Effector memory CD8-positive, alpha-beta T cell (primary cell): ENCODE results near the gene ANTXRL.
A peak's percentile ranks its signal among the peaks of the same experiment; 100 is the strongest.
"Not testable (repeated sequence)": the region's sequence is repeated elsewhere in the genome, so short reads cannot be mapped to it uniquely, and the experiment has no call there.

ENCODE experiments used
- ATAC-seq: fragments of 150-1000 bp; cut with Tn5 transposase; replicated peaks from 2 replicates; pipeline ENCODE4 v1.10.0; 2021; ENCODE audit warnings: mild to moderate bottlenecking, moderate library complexity
- DNase-seq, 3 experiments: peaks; one replicate each; pipeline ENCODE4 v3.0.0; 2021
- H3K27ac Mint-ChIP-seq, 2 donors: one replicate each; pipeline ENCODE4 v1.8.0; 2022; ENCODE audit warnings: mild to moderate bottlenecking in 2 of 2, mixed read lengths in 2 of 2, moderate library complexity in 2 of 2
- H3K27me3 Mint-ChIP-seq, 2 donors: one replicate each; pipeline ENCODE4 v1.8.0; 2022; ENCODE audit warnings: mixed read lengths in 2 of 2
- H3K36me3 Mint-ChIP-seq: one replicate; pipeline ENCODE4 v1.8.0; 2022; ENCODE audit warnings: mild to moderate bottlenecking, moderate library complexity, mixed read lengths; ENCODE audit not compliant: insufficient read depth
- H3K4me1 Mint-ChIP-seq, 2 donors: one replicate each; pipeline ENCODE4 v1.8.0; 2022; ENCODE audit warnings: low read depth in 2 of 2, mixed read lengths in 2 of 2
- H3K4me3 Mint-ChIP-seq, 2 donors: one replicate each; pipeline ENCODE4 v1.8.0; 2022; ENCODE audit warnings: mild to moderate bottlenecking in 2 of 2, mixed read lengths in 2 of 2, moderate library complexity in 2 of 2
- H3K9me3 Mint-ChIP-seq, 2 donors: one replicate each; pipeline ENCODE4 v1.8.0; 2022; ENCODE audit warnings: mixed read lengths in 2 of 2

Gene ANTXRL

GRCh38 chr10:46290101-46290886, 3.5 kb downstream of the ANTXRL start:
- Mint-ChIP-seq H3K4me3 (no peak overlapping the region), H3K27ac (no peak overlapping the region), H3K9me3 (no peaks in the 10 kb centered on the region), H3K27me3 (peaks cover 5 to 38% of the 10 kb centered on the region in 2 donors), H3K36me3 (peaks cover 3% of the 10 kb centered on the region), H3K4me1 (peaks cover 0 to under 1% of the 10 kb centered on the region in 2 donors)
- ATAC-seq (no peak), DNase-seq (no peak)

GRCh38 chr10:46291817-46292572, 5.2 kb downstream of the ANTXRL start:
- DNase-seq, result no peak
- peak overlapping the region in 1 of 2 donors; percentile 62 for H3K27ac Mint-ChIP-seq
- no peak for ATAC-seq
- H3K4me1 Mint-ChIP-seq, result no peaks in the 10 kb centered on the region
- H3K4me3 Mint-ChIP-seq, result no peak overlapping the region
- H3K27me3 Mint-ChIP-seq, result peaks cover 5 to 33% of the 10 kb centered on the region in 2 donors
- H3K9me3 Mint-ChIP-seq, result no peaks in the 10 kb centered on the region
- no peaks in the 10 kb centered on the region for H3K36me3 Mint-ChIP-seq

GRCh38 chr10:46292573-46293023, 5.8 kb downstream of the ANTXRL start:
- Mint-ChIP-seq H3K27me3 (peaks cover 5 to 29% of the 10 kb centered on the region in 2 donors), H3K9me3 (no peaks in the 10 kb centered on the region), H3K4me3 (no peak overlapping the region), H3K27ac (no peak overlapping the region), H3K36me3 (no peaks in the 10 kb centered on the region), H3K4me1 (no peaks in the 10 kb centered on the region)
- DNase-seq, result no peak
- ATAC-seq, result no peak

- ATAC-seq (no peak), DNase-seq (no peak)
- Mint-ChIP-seq H3K4me3 (no peak overlapping the region), H3K27me3 (peaks cover 5 to 35% of the 10 kb centered on the region in 2 donors), H3K27ac (no peak overlapping the region), H3K36me3 (no peaks in the 10 kb centered on the region), H3K9me3 (no peaks in the 10 kb centered on the region), H3K4me1 (peaks cover under 1 to 4% of the 10 kb centered on the region in 2 donors)
Observed at GRCh38 chr10:46293228-46293627, 6.4 kb downstream of the ANTXRL start.

- no peak overlapping the region for H3K4me3 Mint-ChIP-seq
- H3K9me3 Mint-ChIP-seq, result no peaks in the 10 kb centered on the region
- H3K36me3 Mint-ChIP-seq, result no peaks in the 10 kb centered on the region
- H3K27me3 Mint-ChIP-seq, result peaks cover 5 to 43% of the 10 kb centered on the region in 2 donors
- DNase-seq, result no peak
- H3K27ac Mint-ChIP-seq, result no peak overlapping the region
- no peak for ATAC-seq
- H3K4me1 Mint-ChIP-seq, result peaks cover 2 to 12% of the 10 kb centered on the region in 2 donors
Observed at GRCh38 chr10:46293832-46294640, 7.2 kb downstream of the ANTXRL start.

- H3K36me3 Mint-ChIP-seq, result no peaks in the 10 kb centered on the region
- ATAC-seq (no peak), DNase-seq (no peak)
- H3K27ac Mint-ChIP-seq, result no peak overlapping the region
- peaks cover 5 to 44% of the 10 kb centered on the region in 2 donors for H3K27me3 Mint-ChIP-seq
- H3K4me1 Mint-ChIP-seq, result peaks cover 2 to 12% of the 10 kb centered on the region in 2 donors
- no peak overlapping the region for H3K4me3 Mint-ChIP-seq
- H3K9me3 Mint-ChIP-seq, result no peaks in the 10 kb centered on the region
Observed at GRCh38 chr10:46294641-46295220, 7.9 kb downstream of the ANTXRL start.

- not testable (repeated sequence) for H3K27ac Mint-ChIP-seq, H3K4me3 Mint-ChIP-seq, DNase-seq, ATAC-seq, H3K36me3 Mint-ChIP-seq, H3K9me3 Mint-ChIP-seq
- peaks cover 2 to 12% of the 10 kb centered on the region in 2 donors for H3K4me1 Mint-ChIP-seq
- H3K27me3 Mint-ChIP-seq, result peaks cover 5 to 41% of the 10 kb centered on the region in 2 donors
Observed at GRCh38 chr10:46295350-46296010, 8.7 kb downstream of the ANTXRL start.

- H3K27me3 Mint-ChIP-seq, result peaks cover 5 to 35% of the 10 kb centered on the region in 2 donors
- not testable (repeated sequence) for H3K36me3 Mint-ChIP-seq, ATAC-seq, H3K4me3 Mint-ChIP-seq, DNase-seq, H3K27ac Mint-ChIP-seq, H3K9me3 Mint-ChIP-seq
- peaks cover 2 to 12% of the 10 kb centered on the region in 2 donors for H3K4me1 Mint-ChIP-seq
Observed at GRCh38 chr10:46296086-46296485, 9.3 kb downstream of the ANTXRL start.

GRCh38 chr10:46296641-46297141, 9.9 kb downstream of the ANTXRL start:
- H3K27ac Mint-ChIP-seq, result no peak overlapping the region
- no peak overlapping the region for H3K4me3 Mint-ChIP-seq
- no peaks in the 10 kb centered on the region for H3K36me3 Mint-ChIP-seq
- no peaks in the 10 kb centered on the region for H3K9me3 Mint-ChIP-seq
- ATAC-seq (no peak), DNase-seq (no peak)
- peaks cover 2 to 12% of the 10 kb centered on the region in 2 donors for H3K4me1 Mint-ChIP-seq
- H3K27me3 Mint-ChIP-seq, result peaks cover 5 to 33% of the 10 kb centered on the region in 2 donors

- H3K36me3 Mint-ChIP-seq, result no peaks in the 10 kb centered on the region
- peak overlapping the region; percentile 20 to 60 for H3K4me3 Mint-ChIP-seq
- ATAC-seq, result peak; percentile 86
- peaks cover 2 to 12% of the 10 kb centered on the region in 2 donors for H3K4me1 Mint-ChIP-seq
- no peaks in the 10 kb centered on the region for H3K9me3 Mint-ChIP-seq
- H3K27me3 Mint-ChIP-seq, result peaks cover 0 to 24% of the 10 kb centered on the region in 2 donors
- no peak for DNase-seq
- H3K27ac Mint-ChIP-seq, result peak overlapping the region in 1 of 2 donors; percentile 42
Observed at GRCh38 chr10:46297406-46298204, 10.8 kb downstream of the ANTXRL start.

GRCh38 chr10:46298477-46299285, 11.9 kb downstream of the ANTXRL start:
- DNase-seq, result no peak
- H3K36me3 Mint-ChIP-seq, result no peaks in the 10 kb centered on the region
- H3K9me3 Mint-ChIP-seq, result no peaks in the 10 kb centered on the region
- peak overlapping the region in 1 of 2 donors; percentile 1 for H3K27ac Mint-ChIP-seq
- no peak overlapping the region for H3K4me3 Mint-ChIP-seq
- no peak for ATAC-seq
- H3K4me1 Mint-ChIP-seq, result peaks cover 2 to 12% of the 10 kb centered on the region in 2 donors
- H3K27me3 Mint-ChIP-seq, result peaks cover 0 to 15% of the 10 kb centered on the region in 2 donors
